GM10847 (cell line): ENCODE data around the gene TRIM67.

Experiments
- POLR2A ChIP-seq: IDR thresholded peaks from 2 replicates; pipeline ENCODE4 v1.6.1; 2011; ENCODE audit not compliant: insufficient read length; ENCODE audit errors: extremely low read depth

Gene TRIM67

DNA sequence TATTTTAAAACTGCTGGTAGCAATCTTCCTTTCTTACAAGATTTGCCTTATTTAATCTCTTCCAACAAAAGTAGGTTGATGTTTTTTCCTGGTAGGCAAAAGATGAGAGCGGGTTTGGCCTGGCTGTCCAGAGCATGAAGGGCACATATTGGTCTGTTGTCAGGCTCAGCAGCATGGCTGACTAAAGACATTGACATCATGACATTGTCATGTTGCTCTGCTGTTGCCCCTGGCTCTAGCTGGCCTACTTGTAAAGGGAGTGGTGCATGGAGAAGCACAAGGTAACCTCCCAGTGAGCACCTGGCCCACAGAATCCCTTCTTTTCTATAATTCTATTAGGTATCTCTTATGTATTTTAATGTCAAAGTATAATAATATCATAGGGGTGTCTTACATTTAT lies 102.8 kb downstream of the TRIM67 start:
- no peak for TF ChIP-seq POLR2A

DNA sequence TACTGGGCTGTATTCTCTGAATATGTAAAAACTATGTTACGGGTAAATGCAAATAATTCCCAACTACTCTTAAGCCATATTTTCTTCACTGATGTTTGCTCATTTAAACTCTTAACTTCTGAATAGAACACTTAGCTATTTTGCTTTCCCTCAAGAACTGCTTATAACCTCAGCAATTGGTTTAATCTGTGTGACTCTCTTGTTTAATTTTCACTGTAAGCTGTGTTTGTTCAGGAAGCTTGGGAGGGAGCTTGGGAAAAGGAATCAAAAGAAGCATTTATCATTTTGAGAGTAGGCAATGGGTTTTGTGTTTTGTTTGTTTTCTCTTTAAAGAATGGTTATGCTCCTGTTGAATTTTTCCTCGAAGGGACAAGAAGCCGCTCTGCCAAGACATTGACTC lies 103.5 kb downstream of the TRIM67 start:
- TF ChIP-seq POLR2A, result no peak

DNA sequence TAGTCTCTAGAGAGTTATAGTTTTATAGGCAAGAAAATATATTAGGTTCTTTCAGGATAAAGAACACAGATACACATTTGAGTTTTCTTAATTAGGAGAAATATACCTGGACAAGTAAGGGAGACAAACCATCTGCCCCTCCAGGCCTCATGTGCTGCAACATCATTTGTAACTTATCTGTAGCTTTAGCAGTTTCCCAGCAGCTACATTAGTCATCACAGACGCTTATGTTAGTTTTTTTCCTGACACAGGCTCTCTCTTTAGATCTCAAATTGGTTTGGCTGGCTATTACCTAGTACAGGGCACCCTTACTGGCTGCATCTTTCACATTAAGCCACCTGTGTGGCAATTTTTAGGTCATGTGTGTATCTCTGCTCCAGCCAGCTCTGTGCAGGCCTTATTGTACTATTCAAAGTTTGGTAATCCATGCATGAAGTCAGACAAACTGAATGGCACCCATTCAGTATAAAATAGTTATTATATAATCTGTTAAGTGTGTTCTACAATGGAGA lies 105.0 kb downstream of the TRIM67 start:
- no peak for TF ChIP-seq POLR2A
